Measurements from ENCODE around the gene PTPRN2.
"Not testable (repeated sequence)": the region's sequence is repeated elsewhere in the genome, so short reads cannot be mapped to it uniquely, and the experiment has no call there.

PTPRN2 gene

DNA sequence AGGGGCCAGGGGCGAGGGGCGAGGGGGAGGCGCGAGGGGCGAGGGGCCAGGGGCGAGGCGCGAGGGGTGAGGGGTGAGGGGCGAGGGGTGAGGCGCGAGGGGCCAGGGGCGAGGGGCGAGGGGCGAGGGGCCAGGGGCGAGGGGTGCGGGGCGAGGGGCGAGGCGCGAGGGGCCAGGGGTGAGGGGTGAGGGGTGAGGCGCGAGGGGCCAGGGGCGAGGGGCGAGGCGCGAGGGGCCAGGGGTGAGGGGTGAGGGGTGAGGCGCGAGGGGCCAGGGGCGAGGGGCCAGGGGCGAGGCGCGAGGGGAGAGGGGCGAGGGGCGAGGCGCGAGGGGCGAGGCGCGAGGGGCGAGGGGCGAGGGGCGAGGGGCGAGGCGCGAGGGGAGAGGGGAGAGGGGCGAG is 192.3 kb downstream of the PTPRN2 start:
- DNase-seq, result no peak

DNA sequence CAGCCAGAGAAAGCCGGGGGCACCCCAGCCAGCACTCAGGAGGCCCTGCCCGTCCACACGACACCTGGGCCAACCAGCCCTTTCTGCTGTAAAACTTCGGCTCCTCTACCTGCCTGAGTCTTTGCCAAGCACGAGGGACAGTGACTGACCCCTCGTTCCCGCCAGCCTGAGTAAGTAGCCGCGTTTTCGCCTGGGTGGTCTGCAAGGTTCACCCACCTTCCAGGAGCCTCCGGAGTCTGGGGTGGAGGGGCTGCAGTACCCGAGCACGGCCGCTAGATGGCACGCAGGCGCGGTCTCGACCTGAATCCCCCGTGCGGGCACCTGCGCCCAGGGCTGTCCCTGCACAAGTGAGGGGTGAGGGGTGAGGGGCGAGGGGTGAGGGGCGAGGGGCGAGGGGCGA is 192.7 kb downstream of the PTPRN2 start:
- peak; percentile 33 for DNase-seq

DNA sequence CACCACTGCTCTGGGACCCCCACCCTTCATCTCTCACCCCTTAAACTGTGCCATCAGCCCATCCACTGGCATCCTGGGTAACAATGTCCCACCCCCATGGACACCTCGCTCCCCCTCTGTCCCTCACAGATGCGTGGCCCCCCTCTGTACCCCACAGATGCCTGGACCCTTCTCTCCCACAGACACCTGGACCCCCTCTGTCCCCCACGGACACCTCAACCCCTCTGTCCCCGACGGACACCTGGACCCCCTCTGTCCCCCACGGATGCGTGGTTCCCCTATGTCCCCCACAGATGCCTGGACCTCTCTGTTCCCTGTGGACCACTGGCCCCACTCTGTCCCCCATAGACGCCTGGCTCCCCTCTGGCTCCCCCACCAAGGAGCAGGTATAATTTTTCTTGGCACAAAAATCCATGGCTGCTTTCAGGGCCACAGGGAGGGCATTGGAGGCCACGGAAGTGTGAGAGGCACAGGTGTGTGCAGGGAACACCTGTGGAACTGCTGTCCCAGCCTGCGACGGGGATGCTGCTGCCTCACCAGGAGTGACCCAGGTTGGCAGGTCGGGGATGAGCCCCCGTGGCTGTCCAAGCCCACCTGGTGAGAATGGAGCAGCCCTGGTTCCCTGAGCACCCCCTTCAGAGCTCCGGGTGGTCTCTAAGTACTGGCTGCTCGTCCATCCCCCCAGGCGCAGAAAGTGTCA is 193.5 kb downstream of the PTPRN2 start:
- DNase-seq, result no peak

DNA sequence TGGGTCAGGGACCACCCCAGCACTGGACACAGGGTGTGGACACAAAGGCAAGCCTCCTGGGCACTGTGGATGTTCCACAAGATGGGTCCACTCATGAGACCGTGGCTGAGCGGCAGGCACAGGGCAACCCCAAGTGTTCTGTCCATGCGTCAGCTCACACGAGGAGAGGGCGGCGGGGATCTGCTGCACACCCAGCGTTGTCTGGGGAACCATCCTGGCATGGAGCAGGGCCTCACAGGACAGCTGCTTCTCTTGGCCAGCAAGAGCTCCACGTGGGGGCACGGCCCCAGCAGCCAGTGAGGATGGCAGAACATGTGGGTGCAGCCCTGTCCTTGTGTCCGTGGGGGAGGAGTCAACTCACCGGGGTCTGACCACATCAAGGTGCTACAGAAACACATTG is 195.4 kb downstream of the PTPRN2 start:
- DNase-seq, result no peak

DNA sequence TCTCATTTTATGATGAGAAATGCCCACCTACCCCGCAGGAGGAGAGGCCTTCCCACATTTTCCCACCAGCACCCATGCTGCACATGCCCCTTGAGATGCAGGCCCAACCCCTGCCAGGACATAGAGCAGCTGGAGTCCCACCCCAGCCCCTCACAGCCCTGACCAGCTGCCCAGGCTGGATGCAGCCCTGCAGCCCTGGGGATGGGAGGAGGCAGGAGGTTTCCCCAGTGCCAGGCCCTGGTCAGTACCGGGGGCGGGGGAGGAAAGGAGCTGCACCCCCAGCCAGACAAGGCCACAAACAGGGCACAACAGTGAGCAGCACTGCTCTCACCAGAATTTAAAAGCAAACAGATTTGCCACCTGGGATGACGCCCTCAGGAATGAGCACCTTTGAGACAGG is 196.1 kb downstream of the PTPRN2 start:
- no peak for DNase-seq

DNA sequence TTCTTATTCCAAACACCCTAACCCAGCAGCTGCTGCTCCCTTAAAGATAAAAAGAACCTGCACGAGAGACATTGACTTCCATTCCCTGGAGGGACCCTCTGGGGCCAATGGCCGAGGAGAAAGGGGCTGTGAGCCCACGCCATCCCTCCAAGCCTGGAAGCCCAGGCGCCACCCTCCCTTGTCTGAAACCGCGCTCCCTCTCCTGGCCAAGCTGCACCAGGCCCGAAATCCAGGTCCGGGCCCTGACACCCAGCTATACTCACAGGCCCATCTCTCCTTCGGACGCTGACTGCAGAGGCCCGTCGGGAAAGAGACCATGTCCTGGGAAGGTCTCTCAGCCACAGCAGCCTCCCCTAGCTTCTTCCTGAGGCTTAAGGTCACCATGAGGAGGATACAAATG is 196.5 kb downstream of the PTPRN2 start:
- no peak for DNase-seq

DNA sequence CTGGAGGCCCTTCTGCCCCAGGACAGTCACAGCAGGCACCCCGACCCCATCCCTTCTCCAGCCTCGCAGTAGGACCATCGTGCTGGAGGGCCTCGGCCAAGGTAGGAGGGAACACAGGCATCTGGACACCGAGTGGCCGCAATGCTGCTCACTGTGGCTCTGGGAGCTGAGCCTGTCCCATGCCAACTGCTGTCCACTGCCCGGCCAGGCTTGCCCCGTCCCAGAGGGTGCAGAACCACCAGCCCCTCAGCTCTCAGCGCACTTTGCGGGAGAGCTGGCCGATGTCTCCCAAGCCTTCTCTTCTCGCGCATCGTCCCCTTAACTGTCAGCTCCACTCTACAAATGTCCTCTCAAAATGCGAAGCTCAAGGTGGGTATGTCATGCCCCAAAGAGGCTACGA is 197.2 kb downstream of the PTPRN2 start:
- DNase-seq, result no peak

DNA sequence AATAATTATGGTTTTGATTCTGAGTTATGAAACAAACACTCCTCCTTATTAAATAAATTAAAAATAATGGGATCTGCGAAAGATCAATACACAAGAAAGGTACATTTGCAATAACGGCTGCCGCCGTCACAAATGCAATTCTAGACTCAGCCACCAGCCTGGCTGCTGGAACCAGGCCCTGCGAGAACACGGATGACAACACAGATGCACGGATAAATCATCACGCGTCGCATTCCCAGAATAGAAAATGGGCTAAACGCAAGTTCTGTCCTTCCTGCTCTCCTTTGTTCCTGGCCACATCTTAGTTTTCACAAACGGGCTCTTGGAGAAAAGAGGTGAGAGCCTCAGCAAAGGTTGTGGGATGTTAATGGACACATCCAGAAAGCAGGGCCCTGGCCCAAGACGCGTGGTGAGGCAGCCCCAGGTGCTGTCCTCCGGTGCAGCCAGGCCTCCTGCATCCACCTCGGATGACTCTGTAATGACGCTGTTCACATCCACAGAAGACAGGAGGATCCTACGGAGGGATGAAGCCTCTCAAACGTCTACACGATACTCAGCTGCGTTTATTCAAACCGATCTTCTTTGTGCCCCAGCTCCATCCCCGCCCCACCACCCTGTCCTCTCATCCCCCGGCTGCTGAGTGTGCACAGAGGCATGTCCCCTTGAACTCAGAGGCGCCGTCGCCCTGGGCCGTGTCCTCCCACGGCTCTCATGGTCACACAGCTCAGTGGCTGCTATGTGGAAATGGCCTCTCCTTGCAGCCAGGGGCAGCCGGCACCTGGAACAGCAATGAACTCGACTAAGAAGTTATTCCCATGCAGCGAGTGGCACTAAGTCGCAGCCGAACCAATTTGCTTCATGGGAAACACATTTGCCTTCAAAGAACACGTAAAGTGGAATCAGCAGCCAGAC is 197.9 kb downstream of the PTPRN2 start:
- DNase-seq, result no peak

DNA sequence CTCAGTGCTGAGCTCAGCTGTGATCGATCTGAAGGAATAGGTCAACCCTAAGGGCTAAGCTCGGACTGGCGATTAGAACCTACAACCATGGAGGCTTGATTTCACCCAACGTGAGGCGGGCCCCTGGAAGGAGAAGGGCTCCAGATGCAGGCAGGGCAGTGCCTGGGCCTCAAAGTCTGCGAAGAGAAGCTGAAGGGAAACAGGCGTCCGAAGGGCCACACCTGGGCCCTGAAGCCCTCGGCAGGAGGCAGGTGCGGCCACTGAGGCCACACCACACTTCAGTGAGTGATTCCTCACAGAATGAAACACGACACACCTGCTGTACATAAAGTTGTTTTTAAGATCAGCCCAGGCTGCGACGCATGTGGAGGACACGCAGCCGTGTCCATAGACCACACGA is 198.7 kb downstream of the PTPRN2 start:
- DNase-seq, result no peak

DNA sequence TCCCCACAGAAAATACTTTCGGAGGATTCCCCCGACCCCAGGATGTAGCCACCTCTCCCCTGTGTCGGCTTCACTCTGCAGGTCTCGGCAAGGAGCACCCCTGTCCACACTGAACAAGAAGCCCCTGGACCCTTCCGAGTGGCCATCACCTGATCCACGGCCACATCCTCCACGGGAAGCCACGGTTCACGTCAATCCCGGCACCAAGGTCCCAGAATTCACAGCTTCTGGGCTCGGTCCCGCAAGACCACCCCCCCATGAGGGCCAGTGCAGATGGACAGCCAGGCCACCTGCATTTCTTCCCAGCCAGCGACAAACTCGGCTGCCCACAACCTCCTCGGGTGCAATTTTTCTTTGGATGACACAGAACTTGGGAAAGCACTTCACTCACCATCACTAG is 199.6 kb downstream of the PTPRN2 start:
- DNase-seq, result no peak

DNA sequence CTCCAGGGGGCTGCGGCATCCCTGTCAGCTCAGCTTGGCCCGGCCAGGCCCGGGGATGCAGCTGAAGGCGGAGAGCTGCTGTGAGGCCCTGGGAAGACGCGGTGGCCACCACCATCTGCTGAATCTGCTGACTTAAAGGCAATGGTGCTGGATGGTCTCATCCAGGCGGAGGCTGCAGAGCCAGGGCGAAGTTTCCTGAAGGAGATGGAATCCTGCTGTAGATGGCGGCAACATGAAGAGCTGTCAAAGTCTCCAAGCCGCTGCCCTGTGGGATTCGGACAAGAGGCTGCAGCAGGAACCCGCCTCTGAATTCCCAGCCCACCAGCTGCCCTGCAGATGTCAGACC is 200.1 kb downstream of the PTPRN2 start:
- DNase-seq, result no peak

DNA sequence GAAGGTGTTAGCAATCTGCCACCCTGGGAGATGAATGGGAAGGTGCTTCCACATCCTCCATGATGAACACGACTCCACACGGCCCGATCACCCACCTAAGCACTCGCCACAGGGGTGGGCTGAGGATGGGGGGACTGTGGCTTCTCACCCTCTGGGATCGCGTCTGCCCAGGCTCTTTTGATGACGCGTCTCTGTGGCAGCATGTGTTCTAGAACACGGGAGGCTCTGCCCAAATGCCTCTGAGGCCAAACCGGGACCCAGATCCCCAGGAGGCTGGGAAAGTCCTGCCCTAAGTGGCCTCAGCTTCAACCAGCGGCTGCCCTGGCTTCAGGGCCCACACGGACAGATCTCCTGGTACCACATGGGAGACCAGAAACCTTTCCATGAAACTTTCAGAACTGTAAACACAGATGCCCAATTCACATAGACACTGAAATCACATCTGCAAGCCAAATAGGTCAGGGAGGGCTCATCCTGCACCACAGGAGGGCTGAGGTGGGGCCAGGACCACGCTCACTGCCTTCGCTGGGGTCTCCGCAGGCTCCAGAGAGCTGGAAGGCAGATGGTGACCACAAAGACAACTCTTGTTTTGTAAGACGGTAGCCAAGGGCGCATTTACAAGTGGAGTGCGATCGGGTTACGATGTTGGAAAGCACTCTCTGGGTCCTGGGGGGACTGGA is 200.6 kb downstream of the PTPRN2 start:
- DNase-seq, result peak; percentile 19

DNA sequence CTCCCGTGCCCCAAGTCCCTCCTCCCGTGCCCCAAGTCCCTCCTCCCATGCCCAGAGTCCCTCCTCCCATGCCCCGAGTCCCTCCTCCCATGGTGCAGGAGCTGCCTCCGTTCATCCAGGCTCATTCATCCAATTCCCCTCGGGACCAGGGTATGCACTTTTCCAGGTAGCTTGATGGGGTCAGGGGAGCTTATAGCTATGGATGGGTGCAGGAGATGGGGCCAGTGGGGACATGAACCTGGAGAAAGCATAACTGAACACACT is 201.3 kb downstream of the PTPRN2 start:
- DNase-seq, result no peak

DNA sequence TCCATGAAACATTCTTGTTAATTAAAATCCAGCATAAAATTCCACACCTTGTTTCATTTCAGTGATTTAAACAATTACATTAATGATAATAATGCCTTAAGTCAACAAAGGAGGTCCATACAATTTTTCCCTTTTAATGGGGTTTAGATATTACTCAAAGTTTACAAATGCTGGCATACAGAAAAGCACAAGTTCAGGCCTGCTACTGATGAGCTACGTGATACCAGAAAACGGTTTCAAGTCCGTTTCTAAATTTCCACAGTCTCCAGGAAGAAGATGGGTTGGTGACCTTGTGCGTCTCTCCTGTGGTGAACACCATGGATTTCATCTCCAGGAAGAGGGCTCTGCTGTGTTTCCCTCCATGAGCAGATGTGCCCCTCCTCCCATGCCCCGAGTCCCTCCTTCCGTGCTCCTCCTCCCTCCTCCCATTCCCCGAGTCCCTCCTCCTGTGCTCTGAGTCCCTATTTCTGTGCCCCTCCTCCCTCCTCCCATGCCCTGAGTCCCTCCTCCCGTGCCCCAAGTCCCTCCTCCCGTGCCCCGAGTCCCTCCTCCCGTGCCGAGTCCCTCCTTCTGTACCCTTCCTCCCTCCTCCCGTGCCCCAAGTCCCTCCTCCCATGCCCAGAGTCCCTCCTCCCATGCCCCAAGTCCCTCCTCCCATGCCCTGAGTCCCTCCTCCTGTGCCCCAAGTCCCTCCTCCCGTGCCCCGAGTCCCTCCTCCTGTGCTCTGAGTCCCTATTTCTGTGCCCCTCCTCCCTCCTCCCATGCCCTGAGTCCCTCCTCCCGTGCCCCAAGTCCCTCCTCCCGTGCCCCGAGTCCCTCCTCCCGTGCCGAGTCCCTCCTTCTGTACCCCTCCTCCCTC is 201.9 kb downstream of the PTPRN2 start:
- DNase-seq, result not testable (repeated sequence)

DNA sequence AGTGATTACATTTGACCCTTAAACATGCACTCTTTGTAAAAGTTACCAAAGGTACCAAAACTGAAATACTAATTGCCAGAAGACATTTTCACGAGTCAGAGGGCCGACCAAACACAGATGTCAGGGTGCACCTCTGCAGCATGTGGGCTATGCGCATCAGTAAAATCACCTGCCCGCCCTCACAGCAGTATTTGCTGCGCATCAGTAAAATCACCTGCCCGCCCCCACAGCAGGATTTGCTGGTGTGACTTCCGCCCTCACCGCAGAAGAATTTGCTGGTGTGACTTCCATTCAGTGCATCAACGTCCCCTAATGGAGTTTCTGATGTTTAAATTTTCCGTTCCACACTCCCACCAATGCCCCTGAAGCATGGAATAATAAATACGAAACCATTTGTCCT is 202.9 kb downstream of the PTPRN2 start:
- DNase-seq, result peak; percentile 60

DNA sequence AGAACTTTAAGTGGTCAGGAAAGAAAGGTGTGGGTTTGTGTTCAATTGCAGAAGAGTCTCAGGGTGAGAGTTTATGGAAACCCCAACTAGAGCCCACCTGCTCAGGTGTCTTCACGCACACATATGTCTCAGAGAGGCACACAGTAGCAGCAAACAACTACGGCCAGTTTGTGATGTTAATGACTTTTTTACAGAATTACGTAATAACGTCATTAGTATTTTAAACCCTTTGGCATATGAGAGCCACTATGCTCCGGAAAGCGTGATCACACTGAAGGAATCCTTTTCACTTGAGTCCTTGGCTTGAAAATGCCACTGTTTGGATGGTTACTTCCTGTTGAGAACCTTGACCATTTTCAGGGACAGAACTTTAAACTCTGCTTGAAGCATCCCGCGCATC is 204.0 kb downstream of the PTPRN2 start:
- DNase-seq, result no peak

DNA sequence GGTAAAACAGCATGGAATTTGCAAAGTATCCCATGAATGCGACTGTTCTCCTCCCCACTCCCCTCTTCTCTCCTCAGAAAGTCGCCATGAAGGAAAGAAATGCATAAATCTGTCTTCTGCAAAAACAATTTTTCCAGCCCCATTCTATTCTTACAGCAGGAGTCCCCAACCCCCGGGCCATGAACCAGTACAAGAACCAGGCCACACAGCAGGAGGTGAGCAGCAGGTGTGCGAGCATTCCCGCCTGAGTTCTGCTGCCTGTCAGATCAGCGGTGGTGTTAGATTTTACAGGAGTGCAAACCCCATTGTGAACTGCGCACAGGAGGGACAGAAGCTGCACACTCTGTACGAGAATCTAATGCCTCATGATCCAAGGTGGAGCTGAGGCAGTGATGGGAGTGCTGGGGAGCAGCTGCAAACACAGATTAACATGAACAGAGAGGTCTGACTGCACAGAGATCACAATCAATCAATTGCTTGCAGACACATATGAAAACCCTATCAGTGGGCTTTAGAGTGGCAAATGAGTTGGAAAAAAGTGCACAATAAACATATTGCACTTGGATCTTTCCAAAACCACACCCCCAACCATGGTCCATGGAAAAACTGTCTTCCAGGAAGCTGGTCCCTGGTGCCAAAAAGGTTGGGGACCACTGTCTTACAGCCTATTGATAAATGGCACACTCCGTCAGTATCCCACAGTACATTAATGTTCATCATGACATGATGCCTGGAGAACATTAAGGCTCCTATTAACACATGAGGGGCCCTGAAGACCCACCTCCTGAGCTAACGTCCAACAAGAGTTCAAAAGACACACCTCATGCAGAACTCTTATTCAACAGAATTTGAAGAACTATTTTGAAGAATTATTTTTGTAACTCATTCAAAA is 205.0 kb downstream of the PTPRN2 start:
- DNase-seq, result peak; percentile 93

DNA sequence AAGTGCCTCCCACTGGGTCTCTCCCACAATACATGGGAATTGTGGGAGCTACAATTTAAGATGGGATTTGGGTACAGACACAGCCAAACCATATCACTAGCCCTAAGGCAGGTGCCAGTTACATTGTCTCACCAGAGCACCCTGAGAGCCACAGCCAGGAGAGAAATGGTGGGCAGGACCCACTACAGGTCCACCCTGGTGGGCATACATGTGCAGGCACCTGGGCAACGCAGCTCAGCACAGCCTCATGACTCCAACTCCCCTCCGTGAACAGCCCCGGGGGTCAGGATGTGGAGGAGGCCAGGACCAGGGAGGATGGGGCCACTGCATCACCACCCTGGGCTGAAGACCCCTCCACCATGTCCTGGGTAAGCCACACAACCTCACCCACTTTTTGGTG is 205.7 kb downstream of the PTPRN2 start:
- no peak for DNase-seq

DNA sequence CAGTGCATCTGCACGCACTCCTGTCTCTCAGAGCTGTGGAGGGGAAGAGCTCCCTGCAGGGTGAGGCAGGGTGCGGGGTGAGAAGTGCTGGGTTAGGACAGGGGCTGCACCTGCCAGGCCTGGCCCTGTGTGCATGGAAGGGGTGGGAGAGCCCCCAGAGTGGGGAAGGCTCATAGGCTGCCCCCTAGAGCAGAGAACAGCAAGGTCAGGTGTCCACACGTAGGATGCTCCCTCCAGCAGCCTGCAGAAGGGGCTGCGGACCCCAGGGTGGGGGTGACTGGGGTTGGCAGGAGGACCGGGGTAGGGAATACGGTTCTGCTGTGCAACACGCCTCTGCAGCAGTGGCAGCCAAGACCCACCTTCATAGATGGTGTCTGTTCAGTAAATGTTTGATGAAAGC is 208.6 kb downstream of the PTPRN2 start:
- no peak for DNase-seq

DNA sequence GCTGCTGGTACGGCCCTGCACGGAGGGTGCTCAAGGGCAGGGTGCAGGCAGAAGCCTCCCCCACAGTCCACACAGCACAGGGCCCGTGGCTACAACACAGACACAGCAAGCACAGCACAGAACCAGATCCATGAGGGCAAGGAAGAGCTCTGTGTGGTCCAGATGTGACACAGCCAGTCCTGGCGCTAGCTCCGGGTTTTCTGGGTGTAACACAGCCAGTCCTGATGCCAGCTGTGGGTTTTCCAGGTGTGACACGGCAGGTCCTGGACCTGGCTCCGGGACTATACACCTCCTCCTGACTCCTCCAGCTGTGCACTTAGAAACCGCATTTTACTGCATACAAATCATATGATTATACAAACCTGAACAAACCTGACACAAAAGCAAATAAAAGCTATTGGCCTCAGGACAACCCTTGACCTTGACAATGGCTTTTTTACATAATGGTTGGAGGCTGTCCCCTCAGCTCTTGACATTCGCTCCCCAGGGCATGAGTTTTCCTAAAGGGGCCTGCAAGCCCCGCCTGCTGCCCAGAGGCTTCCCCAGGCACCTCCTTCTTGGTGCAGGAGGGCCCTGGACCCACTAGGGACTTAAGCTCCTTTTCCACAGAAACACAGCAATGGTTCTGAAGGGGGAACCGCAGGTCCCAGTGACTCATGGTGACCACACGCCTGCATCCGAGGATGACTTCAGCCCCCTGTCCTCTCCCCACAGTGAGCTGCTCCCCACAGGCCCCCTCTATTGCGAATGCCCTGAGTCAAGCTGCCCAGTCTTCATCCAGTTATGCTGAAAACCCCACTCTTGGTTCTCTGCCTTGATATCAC is 209.6 kb downstream of the PTPRN2 start:
- peak; percentile 84 for DNase-seq

DNA sequence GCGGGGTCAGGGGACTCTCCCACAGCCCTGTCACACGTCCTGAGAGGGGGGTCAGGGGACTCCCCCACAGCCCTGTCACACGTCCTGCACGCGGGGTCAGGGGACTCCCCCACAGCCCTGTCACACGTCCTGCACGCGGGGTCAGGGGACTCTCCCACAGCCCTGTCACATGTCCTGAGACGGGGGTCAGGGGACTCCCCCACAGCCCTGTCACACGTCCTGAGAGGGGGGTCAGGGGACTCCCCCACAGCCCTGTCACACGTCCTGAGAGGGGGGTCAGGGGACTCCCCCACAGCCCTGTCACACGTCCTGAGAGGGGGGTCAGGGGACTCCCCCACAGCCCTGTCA is 210.8 kb downstream of the PTPRN2 start:
- DNase-seq, result not testable (repeated sequence)

All from NCI-H146 (cell line).